ENCODE measurements around the gene DSTYK. TPM values are rescaled to one million over a fixed set of nuclear protein-coding genes. Genes with fewer than 3 reads are reported as not detected.

The DSTYK gene
- total and polyA plus RNA-seq, 9 donors: 8.8 to 20.0 (median 18.0) TPM

- Histone ChIP-seq H3K4me3 (no peak overlapping the region), H3K27ac (no peak overlapping the region), H3K27me3 (no peaks in the 10 kb centered on the region), H3K9me3 (no peaks in the 10 kb centered on the region), H3K4me1 (ENCODE audit: insufficient read depth) (no peaks in the 10 kb centered on the region), H3K36me3 (no peaks in the 10 kb centered on the region)
- DNase-seq: no peak
- 85 to 87% (median 85%) methylated on average over 4 of the region's 4 CpGs for WGBS, 3 donors
- no peak for TF ChIP-seq POLR2A (IDR thresholded peaks at IDR 0.05)
- no peak for TF ChIP-seq CTCF (IDR thresholded peaks at IDR 0.05)
- no peak for TF ChIP-seq EP300 (IDR thresholded peaks at IDR 0.05)
- intact Hi-C loops (cut with DNase I): no loop called here
These were observed 5.1 kb upstream of the DSTYK start for GRCh38 chr1:205216588-205216987.

GRCh38 chr1:205214756-205215155 lies 3.3 kb upstream of the DSTYK start:
- H3K27me3 ChIP-seq: no peaks in the 10 kb centered on the region
- TF ChIP-seq CTCF (IDR thresholded peaks at IDR 0.05) (no peak), EP300 (IDR thresholded peaks at IDR 0.05) (no peak), POLR2A (IDR thresholded peaks at IDR 0.05) (no peak)
- no peaks in the 10 kb centered on the region for H3K36me3 ChIP-seq
- intact Hi-C loops (cut with DNase I): no loop called here
- 58 to 88% (median 67%) methylated on average over 1 of the region's 1 CpG for WGBS, 3 donors
- no peak overlapping the region for H3K4me3 ChIP-seq
- H3K27ac ChIP-seq: no peak overlapping the region
- no peaks in the 10 kb centered on the region for H3K9me3 ChIP-seq
- no peak for DNase-seq
- peaks cover 3% of the 10 kb centered on the region for H3K4me1 ChIP-seq (ENCODE audit: insufficient read depth)

DNA sequence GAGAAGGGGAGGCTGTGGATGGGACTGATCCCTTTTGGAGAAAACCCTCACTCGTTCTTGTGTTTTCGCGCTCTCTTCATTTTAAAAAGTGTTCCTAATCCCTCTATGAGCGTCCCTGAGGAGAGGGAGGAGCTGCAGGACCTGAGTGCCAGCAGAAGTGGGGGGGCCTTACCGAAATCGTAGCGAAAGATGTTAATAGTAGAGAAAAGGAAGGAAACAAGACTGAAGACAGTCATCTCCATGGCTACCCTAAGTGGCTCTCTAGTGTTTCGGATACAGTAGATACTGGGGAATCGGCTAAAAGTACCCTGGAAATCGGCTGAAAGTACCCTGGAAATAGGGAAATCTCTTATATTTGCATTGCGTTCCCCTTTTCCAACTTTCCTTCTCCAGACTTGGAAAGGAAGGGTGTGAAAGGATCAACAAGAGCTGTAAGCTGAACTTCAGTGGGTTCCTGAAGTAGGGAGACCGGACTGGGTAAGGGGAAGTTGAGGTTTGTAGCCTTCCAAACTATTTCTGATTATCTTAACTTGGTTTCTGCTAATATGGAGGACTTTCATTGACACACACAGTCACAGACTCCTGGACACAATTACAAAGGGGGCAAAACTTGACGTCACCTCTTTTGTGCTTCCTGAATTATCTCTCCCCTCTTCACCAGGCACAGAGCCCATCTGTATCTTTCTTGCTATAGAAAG lies 486 bp upstream of the DSTYK start:
- peak overlapping the region; percentile 100 for H3K4me3 ChIP-seq
- no peaks in the 10 kb centered on the region for H3K36me3 ChIP-seq
- no peaks in the 10 kb centered on the region for H3K9me3 ChIP-seq
- intact Hi-C loops (cut with DNase I): no loop called here
- peaks cover 3% of the 10 kb centered on the region for H3K4me1 ChIP-seq (ENCODE audit: insufficient read depth)
- H3K27ac ChIP-seq: peak overlapping the region in 1 of 2 donors; percentile 90
- TF ChIP-seq CTCF (IDR thresholded peaks at IDR 0.05) (no peak), EP300 (IDR thresholded peaks at IDR 0.05) (no peak)
- DNase-seq: no peak
- no peaks in the 10 kb centered on the region for H3K27me3 ChIP-seq
- WGBS, 3 donors: 50 to 54% (median 51%) methylated on average over 13 of the region's 13 CpGs

DNA sequence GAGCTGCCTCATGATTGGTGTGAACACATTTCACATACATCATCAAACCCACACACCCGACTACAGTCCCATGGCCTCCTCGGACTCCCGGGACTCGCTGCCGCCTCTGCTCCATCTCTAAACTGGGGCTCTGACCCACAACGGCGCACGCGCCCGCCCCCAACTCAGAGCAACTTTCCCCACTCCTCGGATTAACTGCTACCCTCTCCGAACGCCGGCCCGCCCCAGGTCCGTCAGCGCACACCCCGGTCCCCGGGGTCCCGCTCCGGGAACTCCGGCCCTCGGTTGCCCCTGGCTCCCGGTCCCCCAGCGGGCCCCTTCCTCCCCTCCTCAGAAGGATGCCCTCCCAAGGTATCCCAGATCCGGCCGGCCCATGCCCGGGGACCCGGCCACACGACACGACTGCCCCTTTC lies 740 bp downstream of the DSTYK start:
- peak overlapping the region; percentile 100 for H3K4me3 ChIP-seq
- WGBS, 3 donors: 0 to 1% (median 1%) methylated on average over 31 of the region's 31 CpGs
- peak in 1 of 5 donors; percentile 40 for DNase-seq
- H3K27ac ChIP-seq: peak overlapping the region; percentile 79 to 90
- intact Hi-C loops (cut with DNase I): no loop called here
- peaks cover 3% of the 10 kb centered on the region for H3K4me1 ChIP-seq (ENCODE audit: insufficient read depth)
- no peaks in the 10 kb centered on the region for H3K9me3 ChIP-seq
- no peak for TF ChIP-seq POLR2A (IDR thresholded peaks at IDR 0.05)
- no peak for TF ChIP-seq CTCF (IDR thresholded peaks at IDR 0.05)
- TF ChIP-seq EP300 (IDR thresholded peaks at IDR 0.05): no peak
- H3K36me3 ChIP-seq: no peaks in the 10 kb centered on the region
- H3K27me3 ChIP-seq: no peaks in the 10 kb centered on the region
